Right lobe of liver (tissue), 6 donors: ENCODE results near the gene DOHH. TPM values are rescaled to one million over a fixed set of nuclear protein-coding genes. Genes with fewer than 3 reads are reported as not detected.

ENCODE experiments used
- ATAC-seq, 4 donors: fragments of 200-7000 bp; cut with Tn5 transposase; one replicate each; pipeline ENCODE4 v1.9.1; 2020; ENCODE audit warnings: mild to moderate bottlenecking in 4 of 4, moderate library complexity in 4 of 4
- DNase-seq, 3 donors: peaks; one replicate each; pipeline ENCODE4 v3.0.0-alpha.2; 2020
- H3K27ac ChIP-seq, 3 donors: fragments of 200-600 bp; one replicate each; pipeline ENCODE4 v1.8.0; 2022
- H3K27me3 ChIP-seq, 2 donors: fragments of 200-600 bp; one replicate each; pipeline ENCODE4 v1.8.0; 2022
- H3K36me3 ChIP-seq, 4 donors: fragments of 200-600 bp; sonication (generic) in 1 of 4; one replicate each; pipeline versions ENCODE4 v1.5.1 to v1.8.0; 2017 to 2022; ENCODE audit warnings: control low read depth in 1 of 4
- H3K4me1 ChIP-seq, 4 donors: fragments of 200-600 bp; sonication (generic) in 1 of 4; one replicate each; pipeline versions ENCODE4 v1.5.1 to v1.8.0; 2017 to 2022; ENCODE audit warnings: control low read depth in 1 of 4
- H3K4me3 ChIP-seq, 3 donors: fragments of 200-600 bp; one replicate each; pipeline ENCODE4 v1.8.0; 2022
- H3K9me3 ChIP-seq, 4 donors: fragments of 200-600 bp; sonication (generic) in 1 of 4; one replicate each; pipeline versions ENCODE4 v1.5.1 to v1.8.0; 2017 to 2022; ENCODE audit warnings: control low read depth in 1 of 4
- POLR2A ChIP-seq: fragments of 450-650 bp; IDR thresholded peaks from one replicate; pipeline ENCODE4 v1.6.1; 2017; ENCODE audit warnings: antibody characterized with exemption, mild to moderate bottlenecking
- WGBS: methylation state at CpG from one replicate; pipeline ENCODE4 v1.1.6; 2018; ENCODE audit warnings: low coverage, low lambda C conversion rate; ENCODE audit not compliant: insufficient coverage; ENCODE audit errors: missing lambda C conversion rate; 5-methylcytosine and 5-hydroxymethylcytosine counted together
- intact Hi-C, 2 donors: fragments of 100-400 bp; cut with DNase I; formaldehyde crosslinking; loops; one replicate each; pipeline versions ENCODE4 v1.11.2 to v1.14.1; 2022
- total RNA-seq, 6 experiments: library from RNA; depleted of rRNA in 2 of 6; stranded (reverse); fragments of >200 nt in 2 of 6; fragmentation: NEBNext Ultra II Directional in 3 of 6; extraction: Animal tissue kit (Norgen Biotek cat#: 25700) in 3 of 6; gene quantifications; one replicate each; pipeline versions ENCODE4 v1.1.0 to v1.2.4, GENCODE V29; 2016 to 2023
- TF ChIP-seq, protein P1 (sequence below), 4 donors: fragments of 200-600 bp in 3 of 4; fragments of 450-650 bp in 1 of 4; IDR thresholded peaks; one replicate each; pipeline versions ENCODE4 v1.5.1 to v1.8.0; 2016 to 2022; ENCODE audit warnings: antibody characterized with exemption in 4 of 4, mild to moderate bottlenecking in 2 of 4
- donor health status: DM: no; HTN: yes; CAD: no.
- donor health status: DM: no; HTN: no; CAD: no.
- donor health status: DM: no; HTN: no; CAD: no.
- donor health status: DM: no; HTN: yes; CAD: no.
- donor health status: DM: no; HTN: yes; CAD: no.

The DOHH gene
- total RNA-seq, 6 experiments from 2014 or later, result 3.7 to 16.7 (median 4.9) TPM

DNA sequence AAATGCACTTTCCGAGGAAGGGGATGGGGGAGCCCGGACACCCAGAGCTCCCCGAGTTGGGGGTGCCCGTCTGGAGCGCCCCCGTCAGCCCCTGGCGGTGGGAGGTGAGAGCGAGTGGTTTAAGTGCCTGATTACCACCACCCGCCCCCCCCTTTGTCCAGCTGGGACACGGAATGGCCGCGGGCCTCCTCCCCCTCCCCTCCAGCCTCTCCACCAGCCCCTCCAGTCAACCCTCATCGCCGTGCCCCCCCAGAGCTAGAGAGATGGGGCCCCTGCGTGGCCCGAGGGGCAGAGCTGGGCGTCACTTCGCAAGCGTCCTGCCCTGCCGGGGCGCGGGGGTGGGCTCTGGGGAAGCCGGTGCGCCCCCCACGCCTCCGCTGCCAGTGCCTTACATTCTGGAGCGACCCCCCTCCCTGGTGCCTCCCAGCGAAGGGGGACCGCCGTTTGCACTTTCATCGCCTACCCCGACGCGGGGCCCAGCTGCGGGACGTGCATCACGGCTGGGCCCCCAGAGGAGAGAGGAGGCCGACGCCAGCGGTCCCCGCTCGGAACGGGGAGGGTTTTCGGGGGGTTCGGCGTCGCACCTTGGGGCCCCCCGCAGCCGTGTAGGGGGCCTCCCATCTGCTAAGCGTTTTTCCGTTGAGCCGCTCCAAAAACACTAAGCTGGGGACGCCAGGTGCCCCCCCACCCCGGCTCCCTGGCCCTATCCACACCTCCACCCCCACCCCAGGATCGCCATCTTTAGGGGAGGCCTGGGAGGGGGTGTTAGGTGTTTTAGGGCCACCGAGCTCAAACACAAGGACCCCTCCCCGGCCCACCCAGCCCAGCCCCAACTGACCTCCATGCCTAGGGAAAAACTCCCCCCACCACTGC lies 36.5 kb downstream of the DOHH start:
- no peak for ATAC-seq
- H3K4me1 ChIP-seq, result peaks cover 0 to 23% (median 6%) of the 10 kb centered on the region in 4 donors

DNA sequence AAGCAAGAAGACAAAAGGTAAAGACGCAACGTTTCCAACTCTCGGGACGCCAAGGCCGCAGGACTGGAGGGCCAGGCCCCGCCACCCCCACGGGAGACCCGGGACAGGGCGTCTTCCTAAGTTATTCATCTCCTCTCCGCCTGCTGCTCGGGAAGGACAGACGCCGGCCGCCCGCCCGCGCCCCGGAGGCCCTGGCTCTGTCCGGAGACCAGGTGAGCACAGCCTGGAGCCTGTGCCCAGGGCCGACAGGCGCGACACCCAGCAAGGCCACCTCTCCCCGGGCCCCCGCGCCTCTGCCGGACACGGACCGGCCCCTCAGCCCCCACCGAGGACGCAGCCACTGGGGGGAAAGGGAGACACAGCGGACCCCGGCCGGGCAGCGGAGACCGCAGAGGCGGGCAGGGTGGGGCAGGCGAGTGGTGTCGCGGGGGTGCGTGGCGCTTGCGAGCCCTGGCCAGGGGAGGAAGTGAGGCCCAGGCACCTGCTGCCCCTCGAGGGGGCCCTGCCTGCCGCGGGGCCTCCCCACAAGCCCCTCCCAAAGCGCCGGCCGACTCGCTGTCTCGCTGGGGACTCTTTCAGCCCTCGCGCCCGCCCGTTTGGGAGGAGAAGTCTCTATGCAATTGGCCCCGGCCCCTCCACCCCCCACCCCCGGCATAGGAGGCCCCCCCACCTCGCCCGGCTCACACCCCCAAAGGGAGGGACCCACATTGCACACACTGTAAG lies 37.3 kb downstream of the DOHH start:
- 40% methylated on average over 1 of the region's 58 CpGs for WGBS
- intact Hi-C loops, result no loop called here
- Histone ChIP-seq H3K4me1 (peaks cover 0 to 26% (median 8%) of the 10 kb centered on the region in 4 donors), H3K27me3 (no peaks in the 10 kb centered on the region), H3K27ac (no peak overlapping the region), H3K36me3 (peaks cover 0 to 32% (median 3%) of the 10 kb centered on the region in 4 donors), H3K4me3 (no peak overlapping the region), H3K9me3 (no peaks in the 10 kb centered on the region)
- no peak for DNase-seq
- TF ChIP-seq, protein P1, sequence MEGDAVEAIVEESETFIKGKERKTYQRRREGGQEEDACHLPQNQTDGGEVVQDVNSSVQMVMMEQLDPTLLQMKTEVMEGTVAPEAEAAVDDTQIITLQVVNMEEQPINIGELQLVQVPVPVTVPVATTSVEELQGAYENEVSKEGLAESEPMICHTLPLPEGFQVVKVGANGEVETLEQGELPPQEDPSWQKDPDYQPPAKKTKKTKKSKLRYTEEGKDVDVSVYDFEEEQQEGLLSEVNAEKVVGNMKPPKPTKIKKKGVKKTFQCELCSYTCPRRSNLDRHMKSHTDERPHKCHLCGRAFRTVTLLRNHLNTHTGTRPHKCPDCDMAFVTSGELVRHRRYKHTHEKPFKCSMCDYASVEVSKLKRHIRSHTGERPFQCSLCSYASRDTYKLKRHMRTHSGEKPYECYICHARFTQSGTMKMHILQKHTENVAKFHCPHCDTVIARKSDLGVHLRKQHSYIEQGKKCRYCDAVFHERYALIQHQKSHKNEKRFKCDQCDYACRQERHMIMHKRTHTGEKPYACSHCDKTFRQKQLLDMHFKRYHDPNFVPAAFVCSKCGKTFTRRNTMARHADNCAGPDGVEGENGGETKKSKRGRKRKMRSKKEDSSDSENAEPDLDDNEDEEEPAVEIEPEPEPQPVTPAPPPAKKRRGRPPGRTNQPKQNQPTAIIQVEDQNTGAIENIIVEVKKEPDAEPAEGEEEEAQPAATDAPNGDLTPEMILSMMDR (IDR thresholded peaks at IDR 0.05), result no peak
- no peak for TF ChIP-seq POLR2A
- no peak for ATAC-seq

More for the DNA sequence above, 36.5 kb downstream of the DOHH start:
- no peak for TF ChIP-seq POLR2A
- TF ChIP-seq, protein P1 (IDR thresholded peaks at IDR 0.05), result no peak
- Histone ChIP-seq H3K27ac (no peak overlapping the region), H3K9me3 (no peaks in the 10 kb centered on the region), H3K4me3 (no peak overlapping the region), H3K36me3 (peaks cover 0 to 32% (median 3%) of the 10 kb centered on the region in 4 donors), H3K27me3 (no peaks in the 10 kb centered on the region)
- DNase-seq, result no peak
- WGBS, result 83% methylated on average over 7 of the region's 57 CpGs
- intact Hi-C loops, result no loop called here

DNA sequence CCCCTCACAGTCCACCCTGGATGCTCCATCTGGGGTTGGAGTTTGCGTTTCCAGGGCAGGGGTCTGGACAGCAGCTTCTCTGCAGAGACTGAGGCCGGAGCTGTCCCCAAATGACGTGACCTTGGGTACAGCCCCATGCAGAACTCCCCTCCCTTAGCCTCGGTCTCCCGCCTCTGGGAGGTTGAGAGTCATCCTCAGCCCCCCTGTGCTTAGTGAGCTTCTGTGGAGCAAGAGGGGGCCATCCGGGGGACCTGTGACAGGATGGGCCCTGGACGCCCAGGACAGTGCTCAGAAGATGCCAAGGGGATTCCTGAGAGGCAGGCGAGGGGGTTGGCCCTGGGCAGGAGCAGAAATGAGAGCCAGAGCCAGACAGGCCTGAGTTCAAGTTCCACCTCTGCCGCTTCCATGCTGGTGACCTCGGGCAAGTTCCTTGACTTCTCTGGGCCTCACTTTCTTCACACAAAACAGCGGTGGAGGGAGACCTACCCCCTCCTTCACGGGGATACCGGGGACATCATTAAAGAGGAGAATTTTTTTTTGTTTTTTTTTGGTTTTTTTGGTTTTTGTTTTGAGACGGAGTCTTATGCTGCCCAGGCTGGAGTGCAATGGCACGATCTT lies 40.4 kb downstream of the DOHH start:
- intact Hi-C loops, result no loop called here
- H3K27me3 ChIP-seq, result no peaks in the 10 kb centered on the region
- peaks cover 0 to 20% (median 8%) of the 10 kb centered on the region in 4 donors for H3K4me1 ChIP-seq
- ATAC-seq (no peak), DNase-seq (no peak)
- TF ChIP-seq POLR2A, result no peak
- WGBS, result 77% methylated on average over 7 of the region's 15 CpGs
- peak overlapping the region; percentile 54 to 84 (median 80) for H3K27ac ChIP-seq
- peaks cover 0 to 50% (median 11%) of the 10 kb centered on the region in 4 donors for H3K36me3 ChIP-seq
- no peaks in the 10 kb centered on the region for H3K9me3 ChIP-seq
- no peak overlapping the region for H3K4me3 ChIP-seq

DNA sequence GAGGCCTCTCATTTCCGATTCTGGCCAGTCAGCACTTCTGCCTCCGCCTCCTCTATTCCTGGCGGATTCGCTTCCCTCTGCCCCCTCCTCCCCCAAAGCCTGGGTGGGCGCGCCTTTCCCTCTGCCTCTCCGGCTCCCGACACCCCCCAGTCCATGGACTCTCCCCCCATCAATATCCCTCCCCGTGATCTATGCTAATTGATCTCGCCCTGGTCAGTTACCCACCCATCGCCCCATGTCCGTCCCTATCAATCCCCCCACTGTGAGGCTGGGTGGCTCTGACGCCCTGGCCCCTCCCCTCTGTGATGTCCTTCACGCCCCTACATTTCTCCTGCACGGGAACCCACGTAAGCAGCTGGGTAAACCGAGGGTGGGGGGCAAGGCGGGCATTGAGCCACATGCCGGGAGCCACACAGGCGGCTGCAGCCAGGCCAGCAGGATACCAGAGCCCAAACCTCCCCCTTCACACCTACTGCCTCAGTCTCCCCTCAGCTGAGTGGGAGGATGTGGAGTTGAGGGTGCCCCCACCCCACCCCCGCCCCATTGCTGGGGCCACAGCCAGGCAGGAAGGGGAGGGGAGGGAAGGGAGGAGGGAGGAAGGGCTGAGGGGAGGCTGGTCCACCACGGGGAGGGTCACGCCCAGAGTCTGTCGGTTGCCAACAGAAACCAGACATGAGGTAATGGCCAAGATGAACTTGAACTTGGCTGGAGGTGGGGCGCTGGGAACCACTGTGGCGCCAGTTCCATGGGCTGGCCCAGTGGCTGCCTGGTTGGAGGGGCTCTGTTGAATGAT lies 41.2 kb downstream of the DOHH start:
- peaks cover 0 to 57% (median 14%) of the 10 kb centered on the region in 4 donors for H3K36me3 ChIP-seq
- intact Hi-C loops, result no loop called here
- no peaks in the 10 kb centered on the region for H3K27me3 ChIP-seq
- DNase-seq (peak; percentile 80 to 89 (median 89)), ATAC-seq (peak; percentile 82 to 91 (median 87))
- H3K9me3 ChIP-seq, result no peaks in the 10 kb centered on the region
- H3K4me3 ChIP-seq, result no peak overlapping the region
- H3K27ac ChIP-seq, result peak overlapping the region; percentile 59 to 84 (median 80)
- H3K4me1 ChIP-seq, result peaks cover 0 to 20% (median 8%) of the 10 kb centered on the region in 4 donors
- WGBS, result 16% methylated on average over 22 of the region's 26 CpGs
- TF ChIP-seq, protein P1 (IDR thresholded peaks at IDR 0.05), result no peak
- TF ChIP-seq POLR2A, result no peak
